GM12891 (cell line): Measurements from ENCODE around the gene NIPA2.

ENCODE experiments used
- POLR2A ChIP-seq: IDR thresholded peaks from 2 replicates; pipeline ENCODE4 v1.6.1; 2011; ENCODE audit warnings: low read depth, low read length, control low read depth
- POLR2AphosphoS5 ChIP-seq: IDR thresholded peaks from 2 replicates; pipeline ENCODE4 v1.6.1; 2011; ENCODE audit warnings: low read depth, low read length, control low read depth
- TAF1 ChIP-seq: IDR thresholded peaks from 2 replicates; pipeline ENCODE4 v1.6.1; 2011; ENCODE audit warnings: low read depth, low read length, control low read depth

- TF ChIP-seq POLR2A (no peak), POLR2AphosphoS5 (no peak), TAF1 (no peak)
Measured at GRCh38 chr15:22870865-22871264, 32.4 kb downstream of the NIPA2 start.
